Stromal cell of bone marrow (primary cell): ENCODE data around the gene PPP1R36.
"Not testable (repeated sequence)": the region's sequence is repeated elsewhere in the genome, so short reads cannot be mapped to it uniquely, and the experiment has no call there.

ENCODE experiments used
- DNase-seq: peaks from one replicate; pipeline ENCODE4 v3.0.0-alpha.2; 2012; ENCODE audit warnings: low read depth

PPP1R36 gene

DNA sequence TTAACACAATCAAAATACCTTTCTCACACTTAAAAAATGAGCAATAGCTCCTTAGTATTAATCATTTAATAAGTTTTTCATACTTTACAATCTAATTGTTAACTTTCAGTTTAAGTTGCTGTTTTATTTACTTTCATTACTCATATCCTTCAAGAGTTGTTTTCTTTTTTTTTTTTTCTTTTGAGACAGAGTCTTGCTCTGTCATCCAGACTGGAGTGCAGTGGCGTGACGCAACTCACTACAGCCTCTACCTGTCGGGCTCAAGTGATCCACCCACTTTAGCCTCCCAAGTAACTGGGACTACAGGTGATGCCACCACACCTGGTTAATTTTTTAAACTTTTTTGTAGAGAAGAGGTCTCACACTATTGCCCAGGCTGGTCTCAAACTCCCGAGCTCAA lies 29.1 kb upstream of the PPP1R36 start:
- no peak for DNase-seq

GRCh38 chr14:64522591-64523355 lies 27.0 kb upstream of the PPP1R36 start:
- no peak for DNase-seq

DNA sequence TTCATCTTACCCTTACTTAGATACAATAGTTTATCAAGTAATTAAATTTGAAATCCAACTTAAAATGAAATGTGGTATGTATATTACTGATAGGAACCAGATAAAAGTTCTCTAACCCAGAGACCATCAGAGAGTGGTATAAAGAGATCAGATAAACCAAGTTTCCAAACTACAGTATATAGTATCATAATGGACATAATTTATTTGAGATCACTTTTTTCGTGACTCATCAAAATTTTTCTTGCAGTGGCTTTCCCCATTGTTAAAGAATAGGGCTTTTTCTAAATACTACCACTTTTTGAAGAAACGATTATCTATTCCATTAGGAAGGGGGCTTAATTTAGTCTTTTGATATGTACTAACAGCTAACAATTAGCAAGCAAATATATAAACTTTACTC lies 24.4 kb upstream of the PPP1R36 start:
- DNase-seq: no peak

GRCh38 chr14:64531567-64531966 lies 18.2 kb upstream of the PPP1R36 start:
- no peak for DNase-seq

- no peak for DNase-seq
Measured at GRCh38 chr14:64536488-64537245, 13.1 kb upstream of the PPP1R36 start.

- peak; percentile 98 for DNase-seq
Measured at GRCh38 chr14:64540208-64541202, 9.3 kb upstream of the PPP1R36 start, which contains the start of gene HSPA2. Gene HSPA2, plus strand, starts transcription at chr14:64540741. Its CDS starts 109 bp downstream, at chr14:64540850.

- DNase-seq: no peak
Measured at GRCh38 chr14:64541261-64541971, 8.3 kb upstream of the PPP1R36 start.

DNA sequence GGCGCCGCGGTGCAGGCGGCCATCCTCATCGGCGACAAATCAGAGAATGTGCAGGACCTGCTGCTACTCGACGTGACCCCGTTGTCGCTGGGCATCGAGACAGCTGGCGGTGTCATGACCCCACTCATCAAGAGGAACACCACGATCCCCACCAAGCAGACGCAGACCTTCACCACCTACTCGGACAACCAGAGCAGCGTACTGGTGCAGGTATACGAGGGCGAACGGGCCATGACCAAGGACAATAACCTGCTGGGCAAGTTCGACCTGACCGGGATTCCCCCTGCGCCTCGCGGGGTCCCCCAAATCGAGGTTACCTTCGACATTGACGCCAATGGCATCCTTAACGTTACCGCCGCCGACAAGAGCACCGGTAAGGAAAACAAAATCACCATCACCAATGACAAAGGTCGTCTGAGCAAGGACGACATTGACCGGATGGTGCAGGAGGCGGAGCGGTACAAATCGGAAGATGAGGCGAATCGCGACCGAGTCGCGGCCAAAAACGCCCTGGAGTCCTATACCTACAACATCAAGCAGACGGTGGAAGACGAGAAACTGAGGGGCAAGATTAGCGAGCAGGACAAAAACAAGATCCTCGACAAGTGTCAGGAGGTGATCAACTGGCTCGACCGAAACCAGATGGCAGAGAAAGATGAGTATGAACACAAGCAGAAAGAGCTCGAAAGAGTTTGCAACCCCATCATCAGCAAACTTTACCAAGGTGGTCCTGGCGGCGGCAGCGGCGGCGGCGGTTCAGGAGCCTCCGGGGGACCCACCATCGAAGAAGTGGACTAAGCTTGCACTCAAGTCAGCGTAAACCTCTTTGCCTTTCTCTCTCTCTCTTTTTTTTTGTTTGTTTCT lies 7.6 kb upstream of the PPP1R36 start:
- DNase-seq: no peak

GRCh38 chr14:64542836-64543201 lies 6.9 kb upstream of the PPP1R36 start:
- DNase-seq: no peak

GRCh38 chr14:64544607-64545312 lies 5.0 kb upstream of the PPP1R36 start:
- DNase-seq: no peak

- no peak for DNase-seq
Measured at GRCh38 chr14:64549016-64549415, 745 bp upstream of the PPP1R36 start.

DNA sequence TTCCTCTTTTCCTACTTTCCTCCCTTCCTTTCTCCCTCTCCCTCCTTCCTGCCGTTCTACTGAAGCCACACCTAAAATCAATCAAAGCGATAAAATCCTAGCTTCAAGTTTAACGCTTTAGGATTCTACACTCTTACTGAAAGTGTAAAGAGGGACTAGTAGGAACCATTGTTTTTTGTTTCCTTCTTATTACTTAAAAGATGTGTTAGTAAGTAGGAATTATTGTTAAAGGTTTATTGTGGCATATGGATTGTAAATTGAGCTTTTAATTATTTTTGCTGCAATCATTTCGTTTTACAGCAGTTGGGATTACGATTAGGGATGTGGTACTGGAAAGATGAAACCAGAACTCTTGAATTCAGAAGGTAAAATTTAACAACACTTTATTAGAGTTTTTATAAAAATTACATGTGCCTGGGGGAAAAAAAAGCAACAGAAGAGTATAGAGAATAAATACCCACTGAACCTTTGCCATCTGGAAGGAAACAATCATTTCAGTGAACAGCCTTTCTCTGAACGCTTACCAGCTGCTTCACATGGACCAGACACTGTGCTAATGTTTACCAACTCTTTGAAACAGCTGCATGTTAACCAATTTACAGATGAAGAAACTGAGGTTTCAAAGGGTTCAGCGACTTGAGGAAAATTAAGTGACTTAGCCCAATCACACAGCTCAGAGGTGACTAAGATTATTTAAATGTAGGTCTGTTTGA lies 1.0 kb downstream of the PPP1R36 start:
- DNase-seq: no peak

GRCh38 chr14:64554556-64554955 lies 4.8 kb downstream of the PPP1R36 start:
- no peak for DNase-seq

GRCh38 chr14:64556526-64556925 lies 6.8 kb downstream of the PPP1R36 start:
- DNase-seq: peak; percentile 28

GRCh38 chr14:64558216-64558615 lies 8.5 kb downstream of the PPP1R36 start:
- DNase-seq: not testable (repeated sequence)

DNA sequence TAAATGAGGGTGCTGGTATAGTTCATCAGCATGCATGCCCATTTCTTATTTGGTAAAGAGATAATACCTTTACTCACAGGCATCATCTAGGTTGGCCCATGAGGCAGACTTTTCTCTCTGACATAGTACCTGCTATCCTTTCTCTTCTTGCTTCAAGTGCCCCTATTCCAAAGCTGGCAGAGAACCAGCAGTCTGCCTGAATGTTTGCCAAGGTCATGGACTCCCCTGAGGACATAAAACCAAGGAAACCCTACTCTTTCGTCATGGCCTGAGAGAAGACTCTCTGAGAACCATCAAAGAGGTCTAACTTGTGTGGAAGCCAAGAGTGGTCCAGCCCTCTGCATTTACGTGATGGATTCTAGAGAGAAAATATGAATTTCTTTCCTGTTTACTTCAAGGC lies 11.9 kb downstream of the PPP1R36 start:
- no peak for DNase-seq

GRCh38 chr14:64562436-64562835 lies 12.7 kb downstream of the PPP1R36 start:
- no peak for DNase-seq

DNA sequence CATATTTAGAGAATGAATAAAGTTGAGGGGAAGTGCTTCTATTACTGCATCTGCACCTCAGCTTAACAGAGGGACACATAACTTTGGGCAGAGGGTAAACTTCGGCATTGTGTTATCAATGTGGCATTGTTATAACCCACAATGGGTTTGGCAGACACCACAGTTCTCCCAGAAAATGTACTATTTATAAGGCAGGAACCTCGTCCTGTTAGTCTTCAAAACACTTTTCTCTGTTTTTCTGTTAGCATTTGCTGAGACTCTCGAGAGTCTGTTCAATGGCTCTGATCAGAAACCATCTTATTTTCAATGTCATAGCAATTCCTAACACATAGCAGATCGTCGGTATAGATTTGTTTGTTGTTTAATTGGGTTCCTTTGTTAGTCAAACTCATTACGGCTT lies 13.9 kb downstream of the PPP1R36 start:
- no peak for DNase-seq

DNA sequence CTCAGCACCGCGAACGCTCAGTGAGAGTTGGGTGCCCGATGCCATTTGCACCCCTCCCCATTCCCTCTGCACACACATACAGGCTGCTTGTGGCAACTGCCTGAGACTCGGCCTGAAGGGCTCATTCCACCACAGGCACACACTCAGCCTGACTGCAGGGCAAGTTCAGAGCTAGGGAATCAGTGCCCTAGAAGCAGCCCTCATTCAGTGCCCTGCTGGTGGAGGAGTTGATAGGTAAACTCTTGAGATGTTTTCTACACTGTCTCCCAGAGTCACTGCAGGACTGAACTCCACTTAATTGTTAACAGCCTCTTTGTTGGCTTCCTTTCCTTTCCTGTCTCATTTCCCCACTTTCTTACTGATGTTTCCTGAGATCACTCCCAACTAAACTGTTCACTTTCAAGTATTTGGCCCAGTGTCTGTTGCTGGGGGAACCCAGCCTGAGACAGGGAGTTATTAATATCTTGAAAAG lies 16.9 kb downstream of the PPP1R36 start:
- DNase-seq: peak; percentile 26
